ENCODE data around the gene SPAG8.

Gene SPAG8, protein sequence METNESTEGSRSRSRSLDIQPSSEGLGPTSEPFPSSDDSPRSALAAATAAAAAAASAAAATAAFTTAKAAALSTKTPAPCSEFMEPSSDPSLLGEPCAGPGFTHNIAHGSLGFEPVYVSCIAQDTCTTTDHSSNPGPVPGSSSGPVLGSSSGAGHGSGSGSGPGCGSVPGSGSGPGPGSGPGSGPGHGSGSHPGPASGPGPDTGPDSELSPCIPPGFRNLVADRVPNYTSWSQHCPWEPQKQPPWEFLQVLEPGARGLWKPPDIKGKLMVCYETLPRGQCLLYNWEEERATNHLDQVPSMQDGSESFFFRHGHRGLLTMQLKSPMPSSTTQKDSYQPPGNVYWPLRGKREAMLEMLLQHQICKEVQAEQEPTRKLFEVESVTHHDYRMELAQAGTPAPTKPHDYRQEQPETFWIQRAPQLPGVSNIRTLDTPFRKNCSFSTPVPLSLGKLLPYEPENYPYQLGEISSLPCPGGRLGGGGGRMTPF

DNA sequence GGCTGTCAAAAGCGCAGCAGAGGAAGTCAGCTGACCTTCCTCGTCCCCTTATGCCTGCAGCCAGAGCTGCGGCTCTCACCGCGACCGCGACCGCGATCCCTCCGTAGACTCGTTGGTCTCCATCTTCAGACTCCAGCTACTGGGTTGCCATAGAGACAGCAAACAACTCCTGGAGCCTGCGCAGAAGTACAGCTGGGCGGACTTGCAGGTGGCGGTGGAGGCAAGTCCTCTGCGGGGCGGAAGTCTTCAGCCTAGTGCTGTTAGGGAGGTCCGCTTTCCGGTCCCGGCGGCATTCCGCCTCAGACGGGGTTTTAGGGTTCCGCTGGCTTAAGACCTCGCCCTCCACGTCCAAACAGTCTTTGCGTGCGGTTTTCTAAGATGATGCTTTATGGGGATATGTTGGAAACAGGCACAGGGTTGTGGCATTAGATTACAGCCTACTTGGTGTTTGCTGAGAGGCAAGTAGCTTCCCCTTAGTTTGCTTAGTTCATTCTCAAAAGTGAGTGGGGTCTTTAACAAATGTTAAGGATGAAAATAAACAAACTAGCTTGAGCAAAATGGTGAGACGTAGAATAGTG is at the start of gene SPAG8:
Gene SPAG8 (minus strand): TSS at position 238 of the 578 bp plus-strand sequence. CDS start 115 bp downstream, at position 123.
- peak; percentile 99 for DNase-seq (ENCODE audit: low spot score)

DNA sequence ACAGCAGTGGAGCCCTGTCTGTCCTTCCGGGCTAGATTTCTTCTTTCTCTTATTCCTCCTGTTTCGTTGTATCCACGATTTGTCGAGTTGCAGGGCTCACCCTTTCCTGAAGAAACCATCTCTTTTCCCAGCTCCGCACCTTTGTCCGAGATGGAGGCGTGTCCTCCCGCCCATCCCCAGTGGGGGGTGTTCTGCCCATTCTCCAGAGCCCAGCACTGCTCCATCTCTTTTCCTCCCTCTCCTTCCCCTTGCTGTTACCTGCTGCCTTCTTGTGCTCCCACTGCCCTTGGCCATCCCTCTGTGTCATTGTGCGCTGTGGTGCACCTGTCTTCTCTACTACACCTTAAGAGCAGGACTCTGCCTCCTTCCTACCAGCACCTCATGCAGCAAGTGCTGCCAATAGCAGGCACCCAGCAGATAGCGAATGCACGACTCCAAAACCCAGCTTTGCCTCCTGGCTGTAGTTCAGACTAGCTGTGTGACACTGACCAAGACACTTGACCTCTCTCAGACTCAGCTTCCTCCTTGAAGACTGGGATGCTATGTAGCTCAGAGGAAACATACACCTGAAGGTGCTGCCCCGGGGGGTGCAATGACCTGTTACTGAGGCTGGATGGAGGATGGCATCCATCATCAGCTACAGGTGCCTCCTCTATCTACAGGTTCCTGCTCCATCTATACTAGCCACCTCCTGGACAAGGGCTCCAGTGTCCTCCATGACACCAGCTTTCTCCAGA is 49.3 kb upstream of the SPAG8 start:
- DNase-seq (ENCODE audit: low spot score), result no peak

DNA sequence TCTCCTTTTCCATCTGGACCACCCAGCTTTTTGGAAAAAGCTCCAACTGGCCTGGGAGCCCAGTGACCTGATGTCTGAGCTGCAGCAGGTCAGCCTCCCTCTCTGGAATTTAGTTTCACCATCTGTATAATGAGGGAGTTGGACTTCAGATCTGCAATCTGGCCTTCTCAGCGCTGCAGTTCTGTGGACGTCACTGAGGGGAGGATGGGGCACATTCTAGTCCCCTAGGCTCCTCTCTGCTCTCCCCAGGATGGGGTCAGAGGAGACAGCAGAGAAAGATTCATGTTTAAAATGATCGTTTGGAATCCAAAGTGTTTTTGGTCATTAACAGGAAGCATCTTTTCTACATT is 47.9 kb upstream of the SPAG8 start:
- no peak for DNase-seq (ENCODE audit: low spot score)

DNA sequence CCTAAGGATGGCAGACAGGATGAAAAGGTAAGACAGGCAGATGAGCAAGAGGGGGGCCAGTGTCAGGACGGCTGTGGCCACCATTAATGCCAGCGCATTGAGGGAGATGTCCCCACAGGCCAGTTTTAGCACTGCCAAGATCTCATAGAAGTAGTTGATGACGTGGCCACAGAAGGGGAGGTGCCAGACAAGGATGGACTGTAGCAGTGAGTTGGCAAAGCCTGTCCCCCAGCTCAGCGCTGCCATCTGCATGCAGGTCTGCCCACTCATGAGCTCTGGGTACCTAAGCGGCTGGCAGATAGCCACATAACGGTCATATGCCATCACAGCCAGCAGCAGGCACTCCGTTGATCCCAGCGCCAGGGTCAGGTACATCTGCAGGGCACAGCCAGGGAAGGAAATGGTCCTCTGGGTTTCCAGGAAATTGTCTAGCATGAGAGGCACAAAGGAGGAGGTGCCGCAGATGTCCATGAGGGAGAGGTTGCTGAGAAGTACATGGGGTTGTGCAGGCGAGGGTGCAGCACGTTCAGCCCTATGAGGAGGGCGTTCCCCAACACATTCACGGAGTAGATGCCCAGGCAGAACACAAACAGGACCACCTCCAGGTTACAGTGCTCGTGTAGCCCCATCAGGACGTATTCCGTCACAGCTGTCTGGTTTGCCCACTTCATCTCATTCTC is 47.4 kb upstream of the SPAG8 start:
- DNase-seq (ENCODE audit: low spot score), result no peak

DNA sequence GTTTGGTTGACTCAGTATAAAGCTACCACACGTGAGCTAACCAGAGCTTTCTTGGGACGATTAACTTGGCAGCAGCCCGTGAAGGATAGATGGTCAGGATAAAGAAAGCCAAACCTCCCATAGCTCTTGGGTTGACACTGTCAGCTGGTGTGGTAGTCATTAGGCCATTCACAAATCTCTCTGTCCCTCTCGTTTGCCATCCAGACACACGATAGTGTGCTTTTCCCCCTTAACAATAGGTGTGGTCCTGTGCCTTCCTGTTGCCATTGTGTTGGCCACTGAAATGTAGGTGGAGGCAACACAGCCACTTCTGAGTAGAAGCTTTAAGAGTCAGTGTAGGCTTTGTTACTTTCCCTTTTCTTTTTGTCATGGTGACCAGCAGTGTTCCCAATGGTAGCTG is 46.4 kb upstream of the SPAG8 start:
- no peak for DNase-seq (ENCODE audit: low spot score)

DNA sequence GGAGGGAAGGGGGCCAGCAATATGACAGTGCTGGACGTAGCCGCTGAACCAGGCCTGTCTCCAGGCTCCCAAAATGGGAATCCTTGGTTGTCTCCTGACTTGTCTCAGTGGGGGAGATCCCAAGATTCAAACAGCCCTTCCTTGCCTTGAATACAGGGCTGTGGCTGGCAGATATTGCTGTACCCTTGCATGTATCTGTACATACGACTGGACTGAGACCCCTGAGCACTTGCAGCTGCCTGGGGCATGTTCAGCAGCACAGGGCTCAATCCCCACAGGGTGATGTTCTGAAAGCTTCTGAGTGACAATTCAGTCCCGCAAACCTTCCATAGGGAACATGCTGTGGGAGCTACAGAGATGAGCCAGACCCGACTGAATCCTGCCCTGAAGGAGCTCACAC is 44.8 kb upstream of the SPAG8 start:
- DNase-seq (ENCODE audit: low spot score), result no peak

DNA sequence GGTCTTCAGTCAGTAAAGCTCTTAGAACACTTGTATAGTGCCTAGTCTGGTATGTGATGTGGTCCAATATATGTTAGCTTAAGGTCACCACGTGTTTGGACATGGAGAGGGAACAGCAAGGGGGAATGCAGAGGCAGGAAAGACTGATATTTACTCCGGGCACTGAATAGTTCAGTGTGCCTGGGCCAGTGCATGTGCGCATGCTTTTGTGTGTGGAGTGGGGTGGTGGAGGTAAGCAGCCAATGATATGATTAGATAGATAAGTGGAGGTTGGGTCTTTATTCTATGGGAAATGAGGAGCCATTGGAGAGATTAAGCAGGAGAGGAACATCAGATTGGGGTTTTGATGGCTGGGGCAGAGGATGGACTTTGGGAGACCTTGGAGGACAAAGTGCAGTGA is 44.1 kb upstream of the SPAG8 start:
- no peak for DNase-seq (ENCODE audit: low spot score)

DNA sequence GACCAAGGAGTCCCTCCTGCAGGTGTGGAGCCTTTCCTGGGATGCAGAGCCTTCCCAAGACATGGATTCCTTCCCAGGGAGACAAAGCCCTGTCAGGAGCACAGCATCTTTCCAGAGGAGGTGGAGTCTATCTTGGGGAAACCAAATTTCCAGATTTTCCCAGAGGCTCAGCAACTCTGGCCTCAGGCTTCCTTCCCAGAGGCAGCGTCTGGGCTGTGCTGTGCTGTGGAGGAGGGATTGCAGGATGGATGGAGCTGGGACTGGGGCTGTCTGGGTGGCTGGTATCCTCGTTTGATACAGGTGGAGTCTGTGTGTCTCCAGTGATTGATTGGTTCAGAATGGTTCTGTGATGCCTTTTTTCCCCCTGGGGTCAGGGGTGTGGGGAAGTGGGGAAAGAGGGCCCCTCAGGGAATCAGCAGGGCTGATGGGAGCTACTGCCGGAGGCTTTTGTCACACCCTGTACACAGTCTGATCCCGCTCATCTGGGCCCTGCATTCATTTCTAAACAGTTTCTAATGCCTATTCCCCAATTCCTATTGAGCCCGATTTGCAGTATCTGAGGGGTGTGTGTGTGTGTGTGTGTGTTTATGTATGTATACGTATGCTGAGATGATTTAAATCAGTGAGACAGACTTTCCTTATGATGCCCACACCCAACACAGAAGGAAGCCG is 42.2 kb upstream of the SPAG8 start:
- DNase-seq (ENCODE audit: low spot score), result no peak

DNA sequence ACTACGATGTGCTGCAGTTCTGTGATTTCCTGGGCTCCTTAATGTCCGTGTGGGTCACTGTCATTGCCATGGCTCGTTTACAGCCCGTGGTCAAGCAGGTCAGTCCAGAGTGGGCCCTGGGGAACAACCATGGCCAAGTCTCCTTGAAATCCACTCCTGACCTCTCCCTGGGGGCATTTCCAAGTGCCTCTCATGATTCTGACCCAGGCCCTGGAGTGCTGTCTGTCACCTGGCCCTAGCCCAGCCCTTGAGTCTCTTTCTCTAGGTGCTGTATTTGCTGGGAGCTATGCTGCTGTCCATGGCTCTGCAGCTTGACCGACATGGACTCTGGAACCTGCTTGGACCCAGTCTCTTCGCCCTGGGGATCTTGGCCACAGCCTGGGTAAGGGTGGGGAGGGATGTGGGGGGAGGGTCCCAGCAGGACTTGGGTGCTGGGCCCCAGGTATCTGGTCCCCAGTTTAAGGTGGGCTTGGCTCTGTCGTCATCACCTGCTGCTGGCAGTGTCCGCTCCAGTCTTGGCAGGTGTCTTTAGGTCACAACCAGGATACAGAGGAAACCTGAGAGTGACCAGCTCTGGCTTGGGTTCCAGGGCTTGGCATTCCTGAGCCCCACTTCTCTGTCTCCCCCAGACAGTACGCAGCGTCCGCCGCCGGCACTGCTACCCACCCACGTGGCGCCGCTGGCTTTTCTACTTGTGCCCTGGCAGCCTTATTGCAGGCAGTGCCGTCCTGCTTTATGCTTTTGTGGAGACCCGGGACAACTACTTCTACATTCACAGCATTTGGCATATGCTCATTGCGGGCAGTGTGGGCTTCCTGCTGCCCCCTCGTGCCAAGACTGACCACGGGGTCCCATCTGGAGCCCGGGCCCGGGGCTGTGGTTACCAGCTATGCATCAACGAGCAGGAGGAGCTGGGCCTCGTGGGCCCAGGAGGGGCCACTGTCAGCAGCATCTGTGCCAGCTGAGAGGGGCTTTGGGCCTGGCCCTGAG is 41.1 kb upstream of the SPAG8 start:
- DNase-seq (ENCODE audit: low spot score), result no peak

DNA sequence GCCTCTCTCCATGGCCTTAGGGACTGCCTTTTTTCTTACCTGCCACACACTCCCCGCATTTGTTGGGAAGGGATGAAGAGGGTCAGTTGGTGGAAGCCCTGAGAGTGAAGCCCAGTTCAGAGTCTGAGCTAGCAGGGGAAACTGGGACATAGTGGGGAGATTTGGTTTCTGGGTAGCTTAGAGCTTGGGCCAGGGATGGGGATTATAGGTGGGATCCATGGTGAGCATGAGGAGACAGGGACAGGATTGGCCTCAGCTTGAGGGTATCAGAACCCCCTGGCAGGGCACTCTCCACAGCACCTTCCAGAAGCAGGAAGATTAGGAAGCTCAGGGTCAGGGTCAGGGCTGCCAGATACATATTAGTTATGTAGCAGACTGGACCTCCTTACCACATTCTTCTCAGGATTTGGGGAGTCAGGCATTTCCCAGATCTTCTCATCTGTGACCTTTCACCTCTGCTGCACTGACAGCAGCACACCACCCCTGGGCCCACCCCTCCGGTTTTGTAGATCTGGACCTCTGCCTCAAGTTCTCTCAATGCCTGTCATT is 40.3 kb upstream of the SPAG8 start:
- DNase-seq (ENCODE audit: low spot score), result no peak

DNA sequence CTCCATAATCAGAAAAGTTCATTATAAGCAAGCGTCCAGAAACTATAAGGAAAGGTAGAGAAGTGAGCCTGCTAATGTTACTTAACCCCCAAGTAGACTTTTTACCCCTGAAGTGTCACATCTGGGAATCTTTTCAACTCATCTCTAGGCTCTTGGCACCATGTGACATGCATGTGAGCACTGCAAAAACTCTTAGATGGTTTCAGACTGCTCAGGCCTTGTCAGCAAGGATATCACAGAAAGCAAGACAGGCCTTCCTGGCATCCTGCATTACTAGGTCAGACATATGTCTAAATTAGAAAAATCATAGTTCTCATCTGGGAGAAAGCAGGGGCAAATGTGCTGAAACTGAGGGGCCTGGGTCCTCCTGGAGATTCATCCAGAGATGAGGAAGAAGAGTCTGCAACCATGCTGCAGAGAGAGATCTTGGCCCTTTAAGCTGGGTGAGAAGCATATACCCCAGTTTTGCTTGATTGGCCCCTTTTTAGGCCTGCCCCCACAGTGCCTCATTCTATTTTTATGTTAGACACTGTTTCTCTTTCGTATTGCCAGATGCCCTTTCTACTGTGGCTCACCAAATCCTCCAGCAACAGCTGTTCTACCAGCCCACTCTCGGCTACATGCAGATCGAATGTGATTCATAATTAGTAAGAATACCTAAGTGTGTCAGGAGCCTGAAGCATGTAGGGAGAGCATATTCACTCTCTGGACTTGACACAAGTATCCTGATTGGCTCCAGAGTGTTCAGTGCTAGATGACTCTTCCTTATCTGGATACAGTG is 35.9 kb upstream of the SPAG8 start:
- peak; percentile 3 for DNase-seq (ENCODE audit: low spot score)

DNA sequence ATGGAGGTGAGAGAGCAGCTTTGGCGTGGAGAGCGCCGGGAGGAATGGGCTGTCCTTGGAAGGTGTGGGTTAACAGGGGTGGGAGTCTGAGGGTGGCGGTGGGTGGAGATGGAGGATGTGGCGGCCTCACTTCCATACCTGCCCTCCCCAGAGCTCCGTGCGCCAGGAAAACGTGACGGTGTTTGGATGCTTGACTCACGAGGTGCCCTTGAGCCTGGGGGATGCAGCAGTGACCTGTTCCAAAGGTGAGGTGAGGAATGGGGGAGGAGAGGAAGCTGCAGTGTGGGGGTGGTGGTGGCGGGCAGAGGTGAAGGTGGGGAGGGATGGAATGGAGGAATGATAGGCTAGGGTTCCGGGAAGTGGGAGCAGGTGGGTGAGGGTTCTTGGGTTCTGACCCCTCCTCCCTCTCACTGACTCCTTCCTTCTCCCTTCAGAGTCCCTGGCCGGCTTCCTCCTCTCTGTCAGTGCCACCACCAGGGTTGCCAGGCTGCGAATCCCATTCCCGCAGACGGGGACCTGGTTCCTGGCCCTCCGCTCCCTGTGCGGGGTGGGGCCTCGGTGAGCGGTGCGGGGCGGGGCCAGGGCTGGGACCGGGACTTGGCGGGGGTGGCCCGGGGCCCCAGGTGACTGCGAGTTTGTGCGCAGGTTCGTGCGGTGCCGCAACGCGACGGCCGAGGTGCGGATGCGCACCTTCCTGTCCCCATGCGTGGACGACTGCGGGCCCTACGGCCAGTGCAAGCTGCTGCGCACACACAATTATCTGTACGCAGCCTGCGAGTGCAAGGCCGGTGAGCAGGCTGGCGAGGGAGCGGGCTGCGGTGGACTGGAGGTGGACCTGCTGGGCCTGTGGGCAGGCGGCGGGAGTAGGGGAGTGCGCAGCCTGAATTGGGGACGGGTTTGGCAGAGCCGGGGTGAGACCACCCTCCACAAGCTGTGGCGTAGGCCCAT is 34.0 kb upstream of the SPAG8 start:
- DNase-seq (ENCODE audit: low spot score), result no peak

DNA sequence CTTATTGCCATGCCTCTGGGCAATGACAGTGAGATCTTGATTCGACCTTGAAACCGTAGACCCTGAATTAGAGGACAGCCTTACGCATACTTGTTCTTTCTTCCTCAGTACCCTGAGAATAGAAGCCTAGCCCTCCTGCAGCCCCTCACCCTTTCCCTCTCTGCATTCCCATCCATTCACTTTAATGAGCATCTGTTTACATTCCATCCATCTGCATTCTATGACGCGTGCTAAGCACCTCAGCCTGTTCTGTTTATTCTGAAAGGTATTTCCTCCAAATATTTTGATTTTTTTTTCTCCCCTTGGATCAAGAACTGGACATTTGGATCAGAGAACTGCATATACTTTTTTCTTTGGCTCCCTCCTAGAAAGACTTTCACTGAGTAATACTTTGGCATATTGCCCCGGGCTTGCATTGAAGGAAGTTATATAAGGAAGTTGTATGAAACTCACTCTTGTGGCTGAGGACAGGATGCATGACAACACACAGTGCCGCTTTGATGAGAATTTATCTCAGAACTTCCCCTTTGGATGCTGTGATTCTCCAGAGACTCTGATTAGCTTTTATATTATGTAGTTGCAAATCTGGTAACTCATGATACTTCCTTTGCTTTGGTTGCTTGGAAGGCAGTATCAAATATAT is 32.7 kb upstream of the SPAG8 start:
- DNase-seq (ENCODE audit: low spot score), result peak; percentile 65

DNA sequence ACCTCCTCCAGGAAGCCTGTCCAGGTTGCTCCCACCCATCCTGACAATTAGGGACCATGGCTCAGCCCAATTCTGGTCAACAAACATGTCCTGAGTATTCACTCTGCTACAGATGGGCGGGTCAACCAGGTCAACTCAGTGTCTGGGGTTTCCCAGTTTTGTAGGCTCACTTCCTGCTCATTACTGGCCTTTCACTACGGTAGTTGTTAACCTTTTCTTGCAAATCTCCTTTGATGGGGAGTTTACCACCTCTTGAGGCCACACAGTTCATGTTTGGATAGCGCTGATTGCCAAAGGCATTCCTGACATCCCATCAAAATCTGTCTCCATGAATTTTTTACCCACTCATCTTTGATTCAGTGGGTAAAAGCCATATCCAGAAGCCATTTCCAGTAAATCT is 30.7 kb upstream of the SPAG8 start:
- no peak for DNase-seq (ENCODE audit: low spot score)

DNA sequence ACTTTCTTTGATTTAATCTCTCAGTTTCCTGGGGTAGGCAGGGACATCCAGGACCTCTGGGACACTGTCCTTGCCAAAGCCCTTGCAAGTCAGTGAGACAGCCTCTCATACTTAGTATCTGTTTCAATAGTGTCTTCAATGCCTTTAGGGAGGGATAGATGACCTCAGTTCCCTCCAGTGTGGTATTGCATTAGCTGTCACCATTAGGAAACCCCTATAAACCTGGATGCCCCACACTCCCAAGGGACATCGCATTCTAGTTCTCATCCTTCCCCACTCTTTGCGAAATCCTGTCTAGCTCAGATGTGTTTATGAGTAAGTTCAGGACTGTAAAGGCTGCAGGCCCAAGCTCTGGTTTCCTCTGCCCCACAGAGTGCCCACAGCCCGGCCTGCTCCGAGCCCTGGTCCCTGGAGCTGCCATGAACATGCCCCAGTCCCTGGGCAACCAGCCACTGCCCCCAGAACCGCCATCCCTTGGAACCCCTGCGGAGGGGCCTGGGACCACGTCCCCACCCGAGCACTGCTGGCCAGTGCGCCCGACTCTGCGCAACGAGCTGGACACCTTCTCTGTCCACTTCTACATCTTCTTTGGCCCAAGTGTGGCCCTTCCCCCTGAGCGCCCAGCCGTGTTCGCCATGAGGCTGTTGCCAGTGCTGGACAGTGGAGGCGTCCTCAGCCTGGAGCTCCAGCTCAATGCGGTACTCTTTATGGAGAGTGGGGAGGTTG is 30.1 kb upstream of the SPAG8 start:
- DNase-seq (ENCODE audit: low spot score), result no peak

DNA sequence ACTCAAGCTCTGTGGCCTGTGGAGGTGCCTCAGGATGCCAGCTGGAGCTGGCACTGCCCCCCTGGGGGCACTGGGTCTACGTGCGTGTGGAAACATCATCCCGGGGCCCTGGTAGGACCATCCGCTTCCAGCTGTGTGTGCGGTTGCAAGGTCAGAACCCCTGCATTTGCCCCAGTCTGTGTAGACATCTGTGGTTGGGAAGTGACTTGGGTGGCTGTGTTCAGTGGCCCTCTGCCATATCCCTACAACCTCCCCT is 29.5 kb upstream of the SPAG8 start:
- DNase-seq (ENCODE audit: low spot score), result no peak

DNA sequence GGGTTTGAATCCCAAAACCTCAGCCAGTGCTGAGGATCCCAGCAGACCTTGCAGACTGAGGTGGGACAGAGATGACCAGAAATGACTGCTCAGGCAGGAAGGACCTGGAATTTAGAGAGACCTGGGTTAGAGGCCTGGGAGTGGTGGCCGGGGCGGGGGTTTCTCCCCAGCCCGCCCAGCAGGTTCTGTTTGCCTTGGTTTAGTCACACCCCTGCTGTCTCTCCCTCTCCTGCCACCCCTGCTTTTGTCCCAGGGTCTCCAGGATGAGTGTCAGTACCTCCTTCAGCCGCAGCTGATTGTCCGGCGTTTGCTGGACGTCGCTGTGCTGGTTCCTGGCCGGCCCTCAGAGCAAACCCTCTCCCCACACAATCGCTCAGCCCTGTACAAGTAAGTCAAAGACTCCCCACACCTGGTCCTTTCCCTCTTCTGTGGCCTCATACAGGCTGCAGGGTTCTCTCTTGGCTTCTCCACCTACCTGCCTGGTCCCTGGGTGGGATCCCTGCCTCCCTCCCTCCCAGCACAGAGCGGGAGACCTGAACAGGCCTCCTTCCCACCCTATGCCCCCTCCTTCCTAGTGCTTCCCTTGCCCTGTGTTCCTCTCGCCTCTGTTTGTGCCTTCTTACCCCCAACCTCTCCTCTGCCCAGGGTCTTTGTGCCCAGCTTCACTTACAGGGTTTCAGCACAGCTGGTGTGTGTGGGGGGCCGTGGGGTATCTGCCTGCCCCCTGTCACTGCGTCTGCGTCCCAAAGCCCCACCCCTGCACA is 29.0 kb upstream of the SPAG8 start:
- DNase-seq (ENCODE audit: low spot score), result no peak

Measured in CD4-positive, alpha-beta T cell treated with Interleukin-2 at 100 ng/mL for 4 hours (primary cell).